ENCODE results near the gene CHKA. TPM values are rescaled to one million over a fixed set of nuclear protein-coding genes. Genes with fewer than 3 reads are reported as not detected.
A peak's percentile ranks its signal among the peaks of the same experiment; 100 is the strongest.

Gene CHKA
- total RNA-seq, 4 donors from 2014 or later: 27.7 to 72.5 (median 33.3) TPM

DNA sequence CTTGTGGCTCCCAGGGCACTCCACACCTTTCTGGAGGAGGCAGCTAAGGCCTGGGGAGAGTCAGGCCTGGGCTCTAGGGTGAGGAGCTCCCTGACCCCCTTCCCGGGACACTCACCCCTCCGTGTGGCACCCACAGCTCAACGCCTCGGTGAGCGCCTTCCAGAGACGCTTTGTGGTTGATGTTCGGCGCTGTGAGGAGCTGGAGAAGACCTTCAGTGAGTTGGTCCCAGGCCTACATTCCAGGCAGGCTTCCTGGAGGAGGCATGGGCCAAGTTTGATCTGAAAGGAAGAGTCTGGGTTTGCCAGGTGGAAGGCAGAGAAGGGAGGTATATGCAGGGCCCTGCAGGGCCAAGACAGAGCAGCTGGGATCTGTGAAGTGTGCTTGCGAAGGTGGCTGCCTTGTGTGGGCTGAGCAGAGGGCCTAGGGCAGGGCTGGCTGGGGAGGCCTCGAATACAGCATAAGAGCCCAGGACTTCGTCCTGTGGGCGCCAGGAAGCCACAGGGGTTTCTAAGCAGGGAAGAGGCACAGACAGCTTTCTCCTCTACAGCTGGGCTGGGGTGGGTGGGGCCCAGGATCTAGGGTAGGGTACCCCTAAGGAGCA lies 79.5 kb downstream of the CHKA start:
- DNase-seq (ENCODE audit: low spot score) (no peak), ATAC-seq (ENCODE audit: low FRiP score) (no peak)
- TF ChIP-seq, protein P1, sequence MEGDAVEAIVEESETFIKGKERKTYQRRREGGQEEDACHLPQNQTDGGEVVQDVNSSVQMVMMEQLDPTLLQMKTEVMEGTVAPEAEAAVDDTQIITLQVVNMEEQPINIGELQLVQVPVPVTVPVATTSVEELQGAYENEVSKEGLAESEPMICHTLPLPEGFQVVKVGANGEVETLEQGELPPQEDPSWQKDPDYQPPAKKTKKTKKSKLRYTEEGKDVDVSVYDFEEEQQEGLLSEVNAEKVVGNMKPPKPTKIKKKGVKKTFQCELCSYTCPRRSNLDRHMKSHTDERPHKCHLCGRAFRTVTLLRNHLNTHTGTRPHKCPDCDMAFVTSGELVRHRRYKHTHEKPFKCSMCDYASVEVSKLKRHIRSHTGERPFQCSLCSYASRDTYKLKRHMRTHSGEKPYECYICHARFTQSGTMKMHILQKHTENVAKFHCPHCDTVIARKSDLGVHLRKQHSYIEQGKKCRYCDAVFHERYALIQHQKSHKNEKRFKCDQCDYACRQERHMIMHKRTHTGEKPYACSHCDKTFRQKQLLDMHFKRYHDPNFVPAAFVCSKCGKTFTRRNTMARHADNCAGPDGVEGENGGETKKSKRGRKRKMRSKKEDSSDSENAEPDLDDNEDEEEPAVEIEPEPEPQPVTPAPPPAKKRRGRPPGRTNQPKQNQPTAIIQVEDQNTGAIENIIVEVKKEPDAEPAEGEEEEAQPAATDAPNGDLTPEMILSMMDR (IDR thresholded peaks at IDR 0.05): no peak

DNA sequence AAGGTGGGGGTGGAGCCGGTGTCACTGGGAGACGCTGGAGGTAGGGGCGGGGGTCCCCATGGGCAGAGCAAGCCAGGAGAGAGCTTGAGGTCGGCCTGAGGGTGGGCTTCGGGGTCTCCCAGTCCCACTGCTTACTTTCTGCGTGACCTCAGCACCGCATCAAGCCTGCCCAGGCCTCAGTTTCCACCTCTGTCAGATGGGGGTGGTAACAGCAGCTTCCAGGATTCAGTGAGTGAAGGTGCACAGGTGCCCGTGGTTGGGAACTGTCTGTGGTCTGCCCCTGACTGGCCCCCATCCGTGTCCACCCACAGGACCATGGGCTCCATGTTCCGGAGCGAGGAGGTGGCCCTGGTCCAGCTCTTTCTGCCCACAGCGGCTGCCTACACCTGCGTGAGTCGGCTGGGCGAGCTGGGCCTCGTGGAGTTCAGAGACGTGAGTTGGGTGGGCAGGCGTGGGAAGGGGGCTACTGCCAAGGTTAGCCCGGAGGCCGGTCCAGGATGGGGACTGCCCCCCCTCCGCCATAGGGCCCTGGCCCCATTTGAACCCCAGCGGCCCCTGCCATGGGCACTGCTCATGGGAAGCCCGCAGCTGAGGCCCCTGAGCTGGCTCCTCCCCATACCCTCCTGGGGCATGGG lies 80.1 kb downstream of the CHKA start:
- no peak for DNase-seq (ENCODE audit: low spot score)
- ATAC-seq (ENCODE audit: low FRiP score): no peak
- TF ChIP-seq, protein P1 (IDR thresholded peaks at IDR 0.05): no peak

DNA sequence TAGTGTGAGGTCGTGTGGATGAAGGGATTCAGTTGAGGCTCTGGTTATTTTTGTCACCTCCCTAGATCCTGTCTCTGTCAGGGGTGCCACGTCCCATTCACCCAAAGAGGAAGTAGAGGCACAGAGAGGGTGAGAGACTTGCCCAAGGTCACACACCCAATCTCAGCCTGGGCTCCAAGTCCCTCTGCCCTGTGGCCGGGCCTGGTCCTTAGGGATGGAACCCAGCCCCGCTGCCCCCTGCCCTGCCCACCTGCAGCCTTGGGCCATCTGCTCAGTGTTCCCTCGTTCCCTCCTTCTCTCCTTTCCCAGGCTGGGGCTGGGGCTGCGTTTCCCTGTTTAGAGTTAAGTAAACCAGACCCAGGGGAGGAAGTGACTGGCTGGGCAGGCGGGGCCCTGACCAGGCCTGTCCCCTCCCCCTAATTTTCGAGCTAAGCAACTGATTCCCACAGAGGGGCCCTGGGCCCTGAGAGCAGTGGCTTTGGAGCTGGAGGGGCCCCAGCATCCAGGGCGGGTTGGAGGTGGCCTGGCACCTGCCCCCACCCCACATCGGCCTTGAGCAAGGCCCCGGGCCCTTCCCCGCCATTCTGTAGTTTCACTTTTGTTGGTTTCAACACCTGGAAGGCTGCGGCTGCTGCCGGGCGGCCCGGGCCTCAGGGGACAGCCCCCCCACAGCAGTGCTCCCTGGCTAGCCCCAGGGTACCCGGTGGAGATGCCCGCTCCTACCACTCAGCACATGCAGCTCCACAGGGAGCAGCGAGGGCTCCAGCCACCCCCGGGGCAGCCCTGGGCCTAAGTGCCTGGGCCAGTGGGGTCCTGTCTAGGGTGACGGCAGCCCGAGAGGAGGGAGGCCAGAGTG lies 80.9 kb downstream of the CHKA start:
- TF ChIP-seq, protein P1 (IDR thresholded peaks at IDR 0.05): no peak
- DNase-seq (ENCODE audit: low spot score): no peak
- ATAC-seq (ENCODE audit: low FRiP score): peak; percentile 31

DNA sequence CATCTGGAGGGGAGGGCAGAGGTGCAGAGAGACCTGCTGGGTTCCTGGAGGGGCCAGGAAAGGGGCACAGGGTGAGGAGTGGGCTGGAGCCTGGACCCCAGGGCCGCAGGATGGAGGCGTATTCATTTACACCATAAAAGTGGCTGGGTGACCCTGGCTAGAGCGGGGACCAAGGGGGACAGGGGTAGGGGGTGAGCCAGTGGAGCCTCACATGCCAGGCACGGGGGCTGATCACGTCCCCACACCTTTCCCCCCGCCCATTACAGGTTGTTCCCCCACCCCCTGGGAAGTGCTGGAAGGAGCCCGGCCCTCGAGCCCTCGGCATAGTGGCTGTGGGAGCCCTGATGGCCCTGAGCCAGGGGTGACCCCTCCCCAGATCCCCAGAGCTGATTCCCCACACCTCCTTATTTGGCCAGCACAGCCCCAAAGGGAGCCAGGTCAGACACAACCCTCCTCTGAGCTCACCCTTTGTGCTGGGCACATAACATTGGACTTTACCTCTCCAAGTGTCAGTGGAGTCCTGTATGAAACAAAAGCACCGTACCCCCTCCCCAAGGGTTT lies 81.6 kb downstream of the CHKA start:
- DNase-seq (ENCODE audit: low spot score) (no peak), ATAC-seq (ENCODE audit: low FRiP score) (no peak)
- TF ChIP-seq, protein P1 (IDR thresholded peaks at IDR 0.05): no peak

DNA sequence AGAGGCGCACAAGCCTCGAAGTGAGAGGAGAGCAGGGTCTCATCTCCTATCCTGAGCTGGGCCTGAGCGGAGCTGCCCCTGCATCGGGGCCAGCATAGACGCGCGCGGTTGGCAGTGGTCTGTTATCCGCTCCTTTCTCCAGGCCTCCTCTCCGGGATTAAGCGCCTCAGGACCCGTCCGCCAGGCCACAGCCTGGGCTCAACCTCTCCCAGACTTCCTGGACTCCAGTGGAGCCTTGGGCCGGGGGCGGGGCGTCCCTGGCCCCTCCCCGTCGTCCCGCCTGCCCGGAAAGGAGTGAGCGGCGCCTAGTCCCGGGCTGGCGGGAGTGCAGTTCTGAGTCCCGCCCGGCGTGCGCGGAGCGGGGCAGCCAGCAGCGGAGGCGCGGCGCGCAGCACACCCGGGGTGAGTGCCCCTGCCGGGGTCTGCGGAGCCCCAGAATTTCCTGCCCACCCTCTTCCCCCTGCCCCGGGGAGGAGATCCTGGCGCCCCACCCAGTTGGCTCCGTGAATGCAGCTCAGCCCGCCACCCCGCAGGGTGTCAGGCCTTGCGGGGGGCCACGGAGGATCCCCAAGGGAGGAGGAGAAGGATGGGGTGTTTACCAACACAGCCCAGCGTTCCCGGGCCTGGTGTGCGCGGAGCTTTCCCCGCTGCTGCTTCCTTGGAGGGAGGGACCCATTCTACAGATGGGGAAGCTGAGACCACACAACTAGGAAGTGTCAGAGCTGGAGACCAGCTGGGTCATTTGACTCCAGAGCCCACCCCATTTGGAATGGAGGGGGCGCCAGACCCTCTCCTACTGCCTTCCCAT lies 82.3 kb downstream of the CHKA start, which contains the start of gene TCIRG1:
TCIRG1 (plus strand) TSS at position 308 of the 808 bp plus-strand sequence. CDS start 2,247 bp downstream, outside the sequence.
- TF ChIP-seq, protein P1 (IDR thresholded peaks at IDR 0.05): no peak
- DNase-seq (ENCODE audit: low spot score) (no peak), ATAC-seq (ENCODE audit: low FRiP score) (peak; percentile 80)

DNA sequence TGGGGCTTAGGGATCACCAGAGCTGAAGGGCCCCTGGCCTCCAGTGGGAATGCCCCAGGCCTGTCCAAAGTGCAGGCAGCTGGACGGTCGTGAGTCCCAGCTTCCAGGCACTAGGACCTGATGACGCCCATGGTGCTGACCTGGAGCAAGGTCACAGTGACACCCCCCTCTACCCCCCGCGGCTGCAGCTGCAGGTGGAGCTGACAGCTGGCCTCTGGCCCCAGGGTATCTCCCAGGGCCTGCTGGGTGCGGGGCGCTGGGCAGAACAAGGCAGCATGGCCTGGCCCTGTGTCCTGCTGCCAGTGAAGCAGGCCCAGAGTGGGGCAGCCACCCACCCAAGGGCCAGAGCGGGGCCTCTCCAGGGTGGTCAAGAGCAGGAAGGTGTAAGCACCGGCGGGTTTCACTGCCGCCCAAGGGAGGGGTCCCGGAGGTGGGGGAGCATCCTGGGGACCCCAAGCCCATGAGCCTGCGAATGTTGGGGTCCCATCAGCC lies 82.9 kb downstream of the CHKA start:
- TF ChIP-seq, protein P1 (IDR thresholded peaks at IDR 0.05): no peak
- DNase-seq (ENCODE audit: low spot score) (no peak), ATAC-seq (ENCODE audit: low FRiP score) (no peak)
